ENCODE measurements around the gene RAPGEF6.

The RAPGEF6 gene

GRCh38 chr5:131548176-131548575 is 86.9 kb downstream of the RAPGEF6 start:
- no peak overlapping the region for H3K27ac ChIP-seq (ENCODE audit: extremely low read depth, low read depth, low read length)
- H3K4me1 ChIP-seq (ENCODE audit: control insufficient read depth, insufficient read depth, low read length) = no peaks in the 10 kb centered on the region
- H3K36me3 ChIP-seq (ENCODE audit: control insufficient read depth in 2 of 2, insufficient read depth in 1 of 2, low read length in 2 of 2) = no peaks in the 10 kb centered on the region; a peak in 1 of 3 replicates
- H3K4me3 ChIP-seq (ENCODE audit: low read depth, low read length) = no peak overlapping the region
- TF ChIP-seq IKZF3 (tag by site-specific recombination; IDR thresholded peaks at IDR 0.05) (no peak), SP3 (tag by site-specific recombination; IDR thresholded peaks at IDR 0.05) (no peak)
- POLR2A ChIA-PET = no interaction called here
- CTCF ChIA-PET = interaction anchor here (0.6 kb wide), 1 partner anchor 190 kb away, joined by 3 read pairs; no protein-coding TSS in a partner anchor
- no peaks in the 10 kb centered on the region for H3K9me3 ChIP-seq (ENCODE audit: control insufficient read depth, insufficient read depth, low read depth, low read length)

GRCh38 chr5:131545845-131546244 is 89.2 kb downstream of the RAPGEF6 start:
- ChIA-PET POLR2A (no interaction called here), CTCF (interaction anchor here (1.2 kb wide), 1 partner anchor 11 kb away, joined by 4 read pairs; no protein-coding TSS in a partner anchor)
- TF ChIP-seq BCL11B (tag by site-specific recombination; IDR thresholded peaks at IDR 0.05; ENCODE audit: low read depth) (no peak), ZNF112 (tag by site-specific recombination; IDR thresholded peaks at IDR 0.05) (no peak), SCRT1 (tag by site-specific recombination; IDR thresholded peaks at IDR 0.05; ENCODE audit: borderline replicate concordance) (no peak), ZNF311 (tag by site-specific recombination; IDR thresholded peaks at IDR 0.05; ENCODE audit: borderline replicate concordance) (no peak), ZNF701 (tag by site-specific recombination; IDR thresholded peaks at IDR 0.05) (no peak), ZNF157 (tag by site-specific recombination; IDR thresholded peaks at IDR 0.05) (no peak), ZNF341 (tag by site-specific recombination; IDR thresholded peaks at IDR 0.05; ENCODE audit: low read depth) (no peak), REPIN1 (tag by site-specific recombination; IDR thresholded peaks at IDR 0.05; ENCODE audit: low read depth) (no peak), ZNF488 (tag by site-specific recombination; IDR thresholded peaks at IDR 0.05) (no peak), ZBTB6 (tag by site-specific recombination; IDR thresholded peaks at IDR 0.05) (no peak), ZNF248 (tag by site-specific recombination; IDR thresholded peaks at IDR 0.05) (no peak), ZNF140 (tag by site-specific recombination; IDR thresholded peaks at IDR 0.05) (no peak), ZNF785 (tag by site-specific recombination; IDR thresholded peaks at IDR 0.05) (no peak), ZNF704 (tag by site-specific recombination; IDR thresholded peaks at IDR 0.05) (no peak), KLF8 (tag by site-specific recombination; IDR thresholded peaks at IDR 0.05) (no peak)
- Histone ChIP-seq H3K36me3 (ENCODE audit: control insufficient read depth in 2 of 2, insufficient read depth in 1 of 2, low read length in 2 of 2) (no peaks in the 10 kb centered on the region; a peak in 1 of 3 replicates), H3K9me3 (ENCODE audit: control insufficient read depth, insufficient read depth, low read depth, low read length) (no peaks in the 10 kb centered on the region), H3K27ac (ENCODE audit: extremely low read depth, low read depth, low read length) (no peak overlapping the region), H3K4me3 (ENCODE audit: low read depth, low read length) (no peak overlapping the region), H3K4me1 (ENCODE audit: control insufficient read depth, insufficient read depth, low read length) (no peaks in the 10 kb centered on the region)

GRCh38 chr5:131542723-131543122 is 92.3 kb downstream of the RAPGEF6 start:
- Histone ChIP-seq H3K27ac (ENCODE audit: extremely low read depth, low read depth, low read length) (no peak overlapping the region), H3K4me1 (ENCODE audit: control insufficient read depth, insufficient read depth, low read length) (no peaks in the 10 kb centered on the region), H3K36me3 (ENCODE audit: control insufficient read depth in 2 of 2, insufficient read depth in 1 of 2, low read length in 2 of 2) (no peaks in the 10 kb centered on the region; a peak in 1 of 3 replicates), H3K9me3 (ENCODE audit: control insufficient read depth, insufficient read depth, low read depth, low read length) (no peaks in the 10 kb centered on the region), H3K4me3 (ENCODE audit: low read depth, low read length) (no peak overlapping the region)
- CTCF ChIA-PET = no interaction called here
- POLR2A ChIA-PET = no interaction called here
- TF ChIP-seq ZNF2 (tag by site-specific recombination; IDR thresholded peaks at IDR 0.05) = no peak
- TF ChIP-seq SCRT2 (tag by site-specific recombination; IDR thresholded peaks at IDR 0.05) = no peak
- no peak for TF ChIP-seq WT1 (tag by site-specific recombination; IDR thresholded peaks at IDR 0.05)
- TF ChIP-seq ZNF670 (tag by site-specific recombination; IDR thresholded peaks at IDR 0.05; ENCODE audit: low read depth) = no peak
- no peak for TF ChIP-seq ZNF654 (tag by site-specific recombination; IDR thresholded peaks at IDR 0.05; ENCODE audit: low read depth)
- no peak for TF ChIP-seq ZNF18 (tag by site-specific recombination; IDR thresholded peaks at IDR 0.05)
- TF ChIP-seq ZNF302 (tag by site-specific recombination; IDR thresholded peaks at IDR 0.05; ENCODE audit: low read depth) = no peak
- no peak for TF ChIP-seq ZNF677 (tag by site-specific recombination; IDR thresholded peaks at IDR 0.05)
- no peak for TF ChIP-seq SP3 (tag by site-specific recombination; IDR thresholded peaks at IDR 0.05)
- no peak for TF ChIP-seq ZNF157 (tag by site-specific recombination; IDR thresholded peaks at IDR 0.05)
- TF ChIP-seq ZNF626 (tag by site-specific recombination; IDR thresholded peaks at IDR 0.05) = no peak

Measured in HEK293 (cell line).